HUES6 (cell line): ENCODE measurements around the gene PRSS33.

Experiments used
- H3K27ac ChIP-seq: 2 replicates; pipeline ENCODE4 v1.7.0; 2013; ENCODE audit warnings: low read depth, mild to moderate bottlenecking, low read length, inconsistent platforms
- H3K27me3 ChIP-seq: 2 replicates; pipeline ENCODE4 v1.6.1; 2013; ENCODE audit warnings: low read length; ENCODE audit not compliant: control insufficient read depth, insufficient read depth
- H3K36me3 ChIP-seq: 2 replicates; pipeline ENCODE4 v1.6.1; 2013; ENCODE audit warnings: low read length; ENCODE audit not compliant: control insufficient read depth, insufficient read depth
- H3K4me1 ChIP-seq: 2 replicates; pipeline ENCODE4 v1.6.1; 2013; ENCODE audit warnings: low read length; ENCODE audit not compliant: control insufficient read depth, insufficient read depth
- H3K4me3 ChIP-seq: 2 replicates; pipeline ENCODE4 v1.5.1; 2013; ENCODE audit warnings: low read depth, low read length
- H3K9ac ChIP-seq: one replicate; pipeline ENCODE4 v1.6.1; 2013; ENCODE audit warnings: mild to moderate bottlenecking, low read length
- H3K9me3 ChIP-seq: 2 replicates; pipeline ENCODE4 v1.6.1; 2013; ENCODE audit warnings: low read depth, low read length; ENCODE audit not compliant: control insufficient read depth, insufficient read depth

Gene PRSS33

GRCh38 chr16:2792940-2793339 is 5.6 kb upstream of the PRSS33 start:
- Histone ChIP-seq H3K27me3 (peaks cover 7% of the 10 kb centered on the region), H3K27ac (no peak overlapping the region), H3K9ac (no peak overlapping the region), H3K4me3 (no peak overlapping the region), H3K36me3 (no peaks in the 10 kb centered on the region), H3K4me1 (no peaks in the 10 kb centered on the region), H3K9me3 (no peaks in the 10 kb centered on the region)

GRCh38 chr16:2791174-2791573 is 3.8 kb upstream of the PRSS33 start:
- Histone ChIP-seq H3K9ac (no peak overlapping the region), H3K27ac (no peak overlapping the region), H3K4me3 (no peak overlapping the region), H3K9me3 (no peaks in the 10 kb centered on the region), H3K36me3 (no peaks in the 10 kb centered on the region), H3K27me3 (peaks cover 15% of the 10 kb centered on the region), H3K4me1 (0 out of 2 replicates have a peak, but pooled peaks cover 2% of the 10 kb centered on the region)

- Histone ChIP-seq H3K9ac (no peak overlapping the region), H3K9me3 (no peaks in the 10 kb centered on the region), H3K4me3 (no peak overlapping the region), H3K4me1 (0 out of 2 replicates have a peak, but pooled peaks cover 7% of the 10 kb centered on the region), H3K27me3 (peaks cover 20% of the 10 kb centered on the region), H3K27ac (no peak overlapping the region), H3K36me3 (no peaks in the 10 kb centered on the region)
Measured at GRCh38 chr16:2790631-2791030, 3.3 kb upstream of the PRSS33 start.

GRCh38 chr16:2787961-2788360 is 601 bp upstream of the PRSS33 start:
- Histone ChIP-seq H3K9me3 (no peaks in the 10 kb centered on the region), H3K27me3 (peaks cover 37% of the 10 kb centered on the region)

GRCh38 chr16:2786826-2787151 is 571 bp downstream of the PRSS33 start:
- H3K27me3 ChIP-seq, result peaks cover 37% of the 10 kb centered on the region
- H3K9ac ChIP-seq, result no peak overlapping the region
- no peak overlapping the region for H3K27ac ChIP-seq
- no peaks in the 10 kb centered on the region for H3K36me3 ChIP-seq
- H3K9me3 ChIP-seq, result no peaks in the 10 kb centered on the region
- 0 out of 2 replicates have a peak, but pooled peaks cover 8% of the 10 kb centered on the region for H3K4me1 ChIP-seq
- no peak overlapping the region for H3K4me3 ChIP-seq

More at GRCh38 chr16:2787961-2788360, 601 bp upstream of the PRSS33 start:
- Histone ChIP-seq H3K9ac (no peak overlapping the region), H3K36me3 (no peaks in the 10 kb centered on the region), H3K27ac (no peak overlapping the region), H3K4me3 (no peak overlapping the region), H3K4me1 (0 out of 2 replicates have a peak, but pooled peaks cover 8% of the 10 kb centered on the region)

- no peak overlapping the region for H3K27ac ChIP-seq
- no peaks in the 10 kb centered on the region for H3K9me3 ChIP-seq
- H3K4me1 ChIP-seq, result 0 out of 2 replicates have a peak, but pooled peaks cover 8% of the 10 kb centered on the region
- H3K4me3 ChIP-seq, result no peak overlapping the region
- no peak overlapping the region for H3K9ac ChIP-seq
- peaks cover 37% of the 10 kb centered on the region for H3K27me3 ChIP-seq
- no peaks in the 10 kb centered on the region for H3K36me3 ChIP-seq
Measured at GRCh38 chr16:2786061-2786825, 1.1 kb downstream of the PRSS33 start.

GRCh38 chr16:2785101-2785991 is 2.0 kb downstream of the PRSS33 start:
- H3K4me3 ChIP-seq, result peak overlapping the region; percentile 54

GRCh38 chr16:2784358-2785100 is 2.8 kb downstream of the PRSS33 start:
- Histone ChIP-seq H3K4me3 (peak overlapping the region; percentile 54; the same call in 1 of the 2 replicates), H3K9ac (no peak overlapping the region), H3K27me3 (peaks cover 32% of the 10 kb centered on the region), H3K36me3 (no peaks in the 10 kb centered on the region), H3K4me1 (peaks cover 10% of the 10 kb centered on the region; the same call in 1 of the 2 replicates), H3K27ac (no peak overlapping the region), H3K9me3 (no peaks in the 10 kb centered on the region)

More at GRCh38 chr16:2785101-2785991, 2.0 kb downstream of the PRSS33 start:
- H3K27ac ChIP-seq, result no peak overlapping the region
- H3K4me1 ChIP-seq, result 0 out of 2 replicates have a peak, but pooled peaks cover 10% of the 10 kb centered on the region
- H3K9ac ChIP-seq, result no peak overlapping the region
- peaks cover 37% of the 10 kb centered on the region for H3K27me3 ChIP-seq
- H3K36me3 ChIP-seq, result no peaks in the 10 kb centered on the region
- no peaks in the 10 kb centered on the region for H3K9me3 ChIP-seq

- H3K9ac ChIP-seq, result no peak overlapping the region
- no peak overlapping the region for H3K27ac ChIP-seq
- no peaks in the 10 kb centered on the region for H3K9me3 ChIP-seq
- H3K4me1 ChIP-seq, result peaks cover 11% of the 10 kb centered on the region; the same call in 1 of the 2 replicates
- H3K27me3 ChIP-seq, result peaks cover 32% of the 10 kb centered on the region
- H3K4me3 ChIP-seq, result no peak overlapping the region
- no peaks in the 10 kb centered on the region for H3K36me3 ChIP-seq
Measured at GRCh38 chr16:2783581-2784357, 3.6 kb downstream of the PRSS33 start.
